GM21786 (cell line): ENCODE measurements around the gene GNG12.

ENCODE experiments used
- ATAC-seq: cut with Tn5 transposase; IDR thresholded peaks from one replicate; pipeline ENCODE4 v1.9.1; 2021; ENCODE audit not compliant: unreplicated experiment

GNG12 gene

DNA sequence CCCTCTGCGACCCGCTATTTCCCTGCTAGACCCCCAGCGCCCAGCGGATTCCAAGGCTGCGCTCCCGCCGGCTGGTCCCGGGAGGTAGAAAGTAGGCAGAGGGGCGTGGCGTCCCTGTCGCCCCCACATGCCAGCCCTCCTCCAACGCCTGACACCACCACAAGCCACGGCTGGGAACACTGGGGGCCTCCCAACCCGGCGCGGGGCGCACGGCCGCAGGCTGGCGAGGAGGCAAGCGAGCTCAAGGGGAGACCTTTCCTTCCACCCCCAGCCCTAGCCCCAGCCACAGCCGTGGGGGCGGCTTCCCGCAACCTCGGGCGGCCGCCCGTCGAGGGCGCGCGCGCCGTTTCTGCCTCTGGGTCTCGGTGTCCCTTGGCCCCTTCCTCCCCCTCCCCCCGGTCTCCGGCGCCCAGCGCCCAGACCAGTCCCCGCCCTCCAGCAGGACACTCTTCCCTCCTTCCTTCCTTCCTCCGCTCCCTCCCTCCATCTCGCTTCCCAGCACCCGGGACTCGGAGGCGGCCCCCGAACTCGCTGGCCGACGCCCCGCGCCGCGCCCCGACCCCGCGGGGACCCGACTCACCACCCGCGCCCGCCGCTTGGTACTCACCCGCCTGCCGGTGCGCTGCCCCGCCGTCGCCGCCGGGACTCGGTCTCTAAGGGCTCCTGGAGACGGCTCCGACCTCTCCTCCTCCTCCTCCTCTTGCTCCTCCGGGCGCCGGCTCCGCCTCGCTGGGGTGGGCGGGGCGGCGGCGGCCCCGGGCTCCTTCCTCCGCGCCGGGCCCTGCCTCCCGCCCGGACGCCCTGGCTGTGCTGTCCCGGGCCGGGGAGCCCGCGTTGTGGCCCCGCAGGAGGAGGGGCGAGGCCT lies at the start of gene GNG12:
Gene GNG12, minus strand, starts transcription at position 731 of the 865 bp plus-strand sequence. CDS start 125,781 bp downstream, outside the sequence.
- no peak for ATAC-seq

DNA sequence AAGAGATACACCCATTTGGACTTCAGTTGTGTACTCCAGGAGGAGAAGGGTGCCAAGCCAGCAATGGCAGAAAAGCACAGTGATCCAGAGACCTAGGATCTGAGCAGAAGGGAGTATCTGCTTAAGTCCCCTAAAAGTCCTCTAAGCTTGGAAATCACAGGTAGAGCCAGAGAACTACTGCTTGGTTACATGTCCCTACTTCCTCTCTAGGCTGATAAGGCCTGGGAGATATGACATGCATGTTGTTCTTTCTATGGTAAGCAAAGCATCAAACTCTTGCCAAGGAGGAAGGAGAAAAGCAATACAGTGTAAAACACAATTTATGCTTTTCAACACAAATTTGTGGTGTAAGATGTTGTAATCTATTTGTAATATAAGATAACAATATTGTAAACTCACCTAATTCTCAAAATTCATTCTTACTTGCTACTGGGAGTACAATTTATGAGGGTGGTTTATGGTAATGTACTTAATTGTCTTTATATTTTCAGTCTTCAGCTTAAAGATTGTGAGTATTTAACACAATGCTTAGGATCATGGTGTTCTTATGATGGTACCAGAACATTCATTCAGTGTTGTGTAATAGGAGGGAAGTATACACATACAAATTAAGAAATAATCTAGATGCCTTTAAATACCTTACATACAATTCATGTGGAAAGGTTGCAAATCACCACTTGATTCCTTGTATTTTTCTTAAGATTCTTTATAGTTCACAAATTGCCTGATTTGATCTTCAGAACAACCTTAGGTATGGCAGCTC lies 49.1 kb upstream of the GNG12 start:
- no peak for ATAC-seq

DNA sequence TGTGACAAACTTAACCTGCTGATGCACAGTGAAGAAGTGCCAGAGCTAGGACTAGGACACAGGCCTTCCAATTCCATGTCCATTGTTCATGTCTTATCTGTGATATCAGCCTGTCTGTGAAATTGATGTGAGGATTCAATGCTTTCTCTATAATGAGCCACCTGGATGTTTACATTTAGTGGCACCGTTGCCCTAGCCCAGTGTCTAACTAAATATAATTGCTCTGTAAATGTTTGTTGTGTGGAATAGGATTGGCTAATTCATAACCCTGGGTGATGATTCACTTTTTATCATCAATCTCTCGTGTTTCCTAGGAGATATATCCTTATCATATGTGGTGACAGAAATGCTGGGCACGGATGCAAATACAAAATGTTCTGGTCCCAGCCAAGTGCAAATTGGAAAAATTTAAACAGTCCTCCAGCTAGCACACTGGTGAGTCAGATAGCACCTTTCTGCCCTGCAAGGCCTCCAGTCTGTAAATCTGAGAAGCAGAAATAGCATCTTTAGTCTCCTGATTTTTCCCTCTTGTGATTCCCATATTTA lies 46.9 kb upstream of the GNG12 start:
- no peak for ATAC-seq

DNA sequence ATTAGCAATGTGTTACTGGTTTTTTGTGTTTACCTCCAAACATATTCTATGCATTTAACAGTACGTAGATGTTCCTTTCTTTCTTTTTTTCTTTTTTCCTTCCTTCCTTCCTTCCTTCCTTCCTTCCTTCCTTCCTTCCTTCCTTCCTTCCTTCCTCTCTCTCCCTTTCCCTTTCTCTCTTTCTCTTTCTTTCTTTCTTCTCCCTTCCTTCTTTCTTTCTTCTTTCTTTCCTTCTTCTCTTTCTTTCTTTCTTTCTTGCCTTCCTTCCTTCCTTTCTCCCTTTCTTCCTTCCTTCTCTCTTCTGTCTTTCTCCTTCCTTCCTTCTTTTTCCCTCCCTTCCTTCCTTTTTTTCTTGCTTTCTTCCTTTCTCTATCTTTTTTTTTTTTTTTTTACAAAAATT lies 46.2 kb upstream of the GNG12 start:
- ATAC-seq = no peak

DNA sequence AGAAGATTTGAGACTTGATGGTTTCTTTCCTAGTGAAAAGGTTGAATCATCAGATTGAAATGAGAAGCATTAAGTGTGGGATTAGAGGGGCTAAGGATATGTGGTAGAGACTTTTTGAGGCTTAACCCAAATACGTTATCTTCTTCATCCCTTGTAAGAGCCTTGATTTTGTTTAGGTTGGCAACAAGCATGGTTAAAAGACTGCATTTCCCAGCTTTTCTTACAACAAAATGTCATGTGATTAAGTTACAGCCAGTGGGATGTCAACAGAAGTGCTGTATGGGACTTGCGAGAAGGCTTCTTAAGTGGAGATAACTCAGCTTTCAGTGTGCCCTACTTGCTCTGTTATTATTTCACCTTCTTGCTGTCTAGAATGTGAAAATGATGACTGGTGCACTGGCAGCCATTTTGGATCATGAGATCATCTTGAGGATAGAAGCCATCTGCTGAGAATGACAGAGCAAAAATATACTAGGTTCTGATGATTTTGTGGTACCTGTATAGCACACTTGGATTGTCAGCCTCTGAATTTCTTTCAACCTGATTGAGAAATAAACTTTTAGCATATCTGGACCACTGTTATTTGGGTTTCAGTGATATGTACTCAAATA lies 41.3 kb upstream of the GNG12 start:
- ATAC-seq = no peak

GRCh38 chr1:67869233-67869632 lies 36.0 kb upstream of the GNG12 start:
- no peak for ATAC-seq

GRCh38 chr1:67863637-67864036 lies 30.4 kb upstream of the GNG12 start:
- ATAC-seq = no peak

GRCh38 chr1:67862685-67863084 lies 29.4 kb upstream of the GNG12 start:
- ATAC-seq = no peak

- no peak for ATAC-seq
Observed at GRCh38 chr1:67861856-67862516, 28.7 kb upstream of the GNG12 start.

- ATAC-seq = no peak
Observed at GRCh38 chr1:67860776-67861175, 27.5 kb upstream of the GNG12 start.

- no peak for ATAC-seq
Observed at GRCh38 chr1:67856921-67857320, 23.7 kb upstream of the GNG12 start.

DNA sequence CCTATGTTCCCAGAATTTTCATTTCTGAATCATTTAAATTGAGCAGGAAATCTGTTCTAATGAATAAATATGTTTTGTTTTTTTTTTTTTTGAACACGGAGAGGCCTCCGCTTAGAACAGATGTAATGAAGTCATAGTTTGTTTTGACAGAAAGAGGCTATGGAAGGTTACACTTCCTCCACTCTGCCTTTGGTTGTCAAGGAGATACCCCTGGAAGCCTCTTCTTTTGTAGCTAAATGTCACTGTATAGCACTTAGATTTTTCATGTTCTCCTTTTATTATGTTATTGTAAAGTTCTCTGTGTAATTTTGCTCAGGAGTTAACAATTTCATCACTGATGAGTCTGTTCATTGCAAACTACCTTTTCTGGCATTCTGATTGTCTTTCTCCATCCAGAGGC lies 22.7 kb upstream of the GNG12 start:
- no peak for ATAC-seq

GRCh38 chr1:67855444-67855843 lies 22.2 kb upstream of the GNG12 start:
- ATAC-seq = no peak

- no peak for ATAC-seq
Observed at GRCh38 chr1:67853704-67854103, 20.4 kb upstream of the GNG12 start.

GRCh38 chr1:67851800-67852199 lies 18.5 kb upstream of the GNG12 start:
- ATAC-seq = no peak

DNA sequence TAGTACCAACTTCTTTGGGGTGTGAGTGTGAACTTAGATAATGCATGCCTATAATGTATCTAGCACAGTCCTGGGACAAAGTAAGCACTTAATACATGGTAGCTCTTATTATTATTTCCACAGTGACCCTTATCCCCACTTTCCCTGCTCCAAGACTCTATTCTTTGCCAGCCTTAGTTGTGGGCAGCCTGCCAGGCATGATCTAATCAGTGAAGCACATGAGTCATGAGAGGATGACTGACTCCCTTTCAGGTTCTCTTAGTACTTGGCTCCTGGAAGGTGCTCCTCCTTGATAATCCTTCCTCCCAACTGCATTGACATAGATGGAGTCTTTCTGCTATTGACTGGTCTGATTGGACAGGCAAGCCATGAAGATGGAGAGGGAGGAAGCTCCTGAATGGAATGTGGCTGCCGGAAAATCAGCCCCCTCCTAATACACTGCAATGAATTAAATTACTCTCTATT lies 17.4 kb upstream of the GNG12 start:
- no peak for ATAC-seq

DNA sequence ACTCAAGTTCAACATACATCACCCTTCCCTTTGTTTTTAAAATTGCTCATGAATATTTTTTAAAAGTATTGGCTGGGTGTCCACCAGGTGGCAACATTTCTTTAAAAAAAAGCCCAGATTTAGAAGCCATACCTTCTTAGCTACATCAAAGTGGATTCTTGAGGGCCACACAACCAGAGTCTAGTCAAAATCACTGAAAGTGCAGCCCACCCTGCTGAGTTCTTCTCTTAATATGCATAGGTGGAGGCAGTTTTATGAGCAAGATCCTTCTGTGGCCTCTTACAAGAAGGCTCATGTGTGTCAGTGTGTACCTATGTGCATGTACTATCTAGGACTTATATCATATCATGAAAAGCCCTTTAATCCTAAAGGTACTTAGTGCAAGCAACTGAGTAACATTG lies 16.9 kb upstream of the GNG12 start:
- ATAC-seq = no peak

- no peak for ATAC-seq
Observed at GRCh38 chr1:67847466-67847865, 14.2 kb upstream of the GNG12 start.

DNA sequence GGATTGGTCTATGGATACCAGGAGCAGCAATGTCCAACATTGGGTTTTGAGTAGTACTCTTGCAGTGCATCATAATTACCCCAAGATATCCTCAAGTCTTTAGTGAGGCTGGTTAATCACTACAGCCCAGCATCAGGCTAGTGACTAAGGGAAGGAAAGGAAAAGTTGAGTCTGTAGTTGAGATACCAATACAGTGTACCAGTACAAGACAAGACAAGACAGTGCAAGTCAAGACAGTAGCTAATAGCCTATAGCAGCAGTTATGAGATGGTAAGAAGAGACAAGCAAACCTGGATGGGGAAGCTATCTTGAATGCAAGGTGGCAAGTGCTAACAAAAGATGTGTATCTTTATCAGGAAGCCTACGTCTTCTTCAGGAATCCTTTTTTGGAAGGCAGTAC lies 13.3 kb upstream of the GNG12 start:
- ATAC-seq = no peak

DNA sequence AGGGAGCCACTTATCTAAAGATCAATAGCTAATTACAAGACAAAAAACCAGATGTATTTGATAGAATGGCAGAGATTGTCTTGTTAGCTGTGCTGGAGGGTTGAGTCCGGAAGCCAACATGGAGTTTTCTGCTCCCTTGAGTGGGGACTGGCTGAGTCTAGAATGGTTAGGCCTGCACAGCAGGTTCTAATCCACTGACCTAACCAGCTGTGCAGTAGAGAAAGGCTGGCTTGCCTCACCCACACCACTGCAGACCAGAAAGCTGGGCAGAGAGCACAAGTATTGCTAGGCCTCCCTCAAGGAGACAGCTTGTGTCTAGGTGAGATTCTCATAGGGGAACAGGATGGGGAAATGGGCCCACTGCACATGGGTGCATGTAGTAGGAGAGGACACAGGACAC lies 11.7 kb upstream of the GNG12 start:
- no peak for ATAC-seq

DNA sequence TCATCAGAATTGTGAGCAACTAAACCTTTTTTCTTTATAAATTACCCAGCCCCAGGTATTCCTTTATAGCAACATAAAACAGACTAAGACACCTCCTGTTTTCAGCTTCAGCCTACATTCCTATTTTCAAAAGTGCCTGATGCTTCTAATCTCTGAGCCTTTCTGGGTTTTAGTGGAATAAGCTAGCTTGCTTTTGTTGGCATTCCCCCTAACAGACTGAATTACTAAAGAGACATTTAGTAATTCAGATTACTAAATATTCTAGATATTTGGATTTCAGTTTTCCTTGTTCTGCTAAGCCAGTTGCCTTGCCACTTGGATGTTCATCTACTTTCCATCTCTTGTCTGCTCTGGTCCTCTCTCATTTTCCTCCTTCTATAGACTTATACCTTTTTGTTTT lies 10.5 kb upstream of the GNG12 start:
- no peak for ATAC-seq
